Hypothalamus (tissue), 51 donors: Measurements from ENCODE around the gene IGLL5.
A peak's percentile ranks its signal among the peaks of the same experiment; 100 is the strongest.

Source experiments
- DNase-seq, 51 donors: peaks; one replicate each; lab custom pipeline; 2025; lab: John Stamatoyannopoulos, UW

IGLL5 gene

GRCh38 chr22:22887621-22888503 lies at the start of gene IGLL5:
Gene IGLL5, plus strand, starts transcription at chr22:22887816. Its CDS starts 238 bp downstream, at chr22:22888054.
- no peak for DNase-seq

- DNase-seq, result no peak
Observed at GRCh38 chr22:22838148-22838786, 49.3 kb upstream of the IGLL5 start.

- no peak for DNase-seq
Observed at GRCh38 chr22:22839570-22840314, 47.9 kb upstream of the IGLL5 start.

DNA sequence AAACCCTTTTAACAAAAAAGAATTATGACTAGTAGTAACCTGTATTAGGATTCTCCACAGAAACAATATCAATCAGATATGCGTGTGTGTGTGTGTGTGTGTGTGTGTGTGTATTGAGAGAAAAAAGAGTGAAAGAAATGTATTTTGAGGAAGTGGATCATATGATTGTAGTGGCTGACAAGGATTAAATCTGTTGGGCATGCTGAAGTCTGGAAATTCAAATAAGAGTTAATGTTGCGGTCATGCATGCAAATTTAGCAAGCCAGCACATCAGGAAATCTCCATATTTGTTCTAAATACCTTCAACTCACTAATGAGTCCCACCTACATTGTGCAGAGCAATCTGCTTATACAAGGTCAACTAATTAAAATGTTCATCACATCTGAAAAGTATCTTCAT lies 46.8 kb upstream of the IGLL5 start:
- DNase-seq, result no peak

GRCh38 chr22:22841598-22841997 lies 46.0 kb upstream of the IGLL5 start:
- no peak for DNase-seq

DNA sequence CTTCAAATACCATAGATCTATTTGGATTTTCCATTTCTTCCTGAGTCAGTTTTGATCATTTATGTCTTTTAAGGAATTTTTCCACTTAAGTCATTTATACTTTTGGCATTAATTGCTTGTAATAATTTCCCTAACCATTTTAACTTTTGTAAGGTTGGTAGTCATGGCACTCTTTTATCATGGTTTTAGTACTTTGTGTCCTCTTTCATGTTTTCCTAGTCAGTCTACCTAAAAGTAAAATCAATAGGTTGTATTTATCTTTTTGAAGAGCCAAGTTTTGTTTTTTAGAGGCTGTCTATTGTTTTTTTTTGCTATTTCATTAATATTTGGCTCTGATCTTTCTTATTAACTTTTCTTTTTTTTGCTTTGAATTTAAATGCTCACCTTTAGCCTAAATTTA lies 45.5 kb upstream of the IGLL5 start:
- DNase-seq, result no peak

GRCh38 chr22:22843848-22844247 lies 43.8 kb upstream of the IGLL5 start:
- no peak for DNase-seq

GRCh38 chr22:22847241-22847640 lies 40.4 kb upstream of the IGLL5 start:
- DNase-seq, result no peak

DNA sequence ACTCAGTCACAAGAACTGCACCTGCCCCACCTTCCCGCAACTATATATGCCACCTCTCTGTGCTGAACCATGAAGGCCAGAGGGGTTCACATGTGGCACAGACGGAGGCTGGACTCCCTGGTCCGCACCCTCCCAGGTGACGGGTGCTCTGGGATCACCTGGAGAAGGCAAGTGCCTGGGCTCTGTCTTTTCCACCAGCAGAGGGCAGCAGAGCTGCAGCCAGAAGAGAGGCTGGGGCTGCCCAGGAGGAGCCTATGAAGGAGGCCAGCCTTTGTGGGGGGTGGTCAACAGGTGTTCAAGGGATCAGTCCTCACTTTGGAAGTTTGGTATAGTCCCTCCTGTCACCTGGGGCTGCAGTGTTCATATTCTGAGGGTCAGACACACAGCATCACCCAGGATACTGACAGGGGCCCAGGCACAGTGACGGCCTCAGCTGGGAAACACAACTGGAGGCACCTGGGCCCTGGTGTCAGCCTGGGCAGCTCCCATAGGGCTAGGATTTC lies 39.2 kb upstream of the IGLL5 start:
- DNase-seq, result peak in 28 of 51 donors; percentile 1 to 54 (median 12)

- DNase-seq, result no peak
Observed at GRCh38 chr22:22849640-22850610, 37.7 kb upstream of the IGLL5 start.

DNA sequence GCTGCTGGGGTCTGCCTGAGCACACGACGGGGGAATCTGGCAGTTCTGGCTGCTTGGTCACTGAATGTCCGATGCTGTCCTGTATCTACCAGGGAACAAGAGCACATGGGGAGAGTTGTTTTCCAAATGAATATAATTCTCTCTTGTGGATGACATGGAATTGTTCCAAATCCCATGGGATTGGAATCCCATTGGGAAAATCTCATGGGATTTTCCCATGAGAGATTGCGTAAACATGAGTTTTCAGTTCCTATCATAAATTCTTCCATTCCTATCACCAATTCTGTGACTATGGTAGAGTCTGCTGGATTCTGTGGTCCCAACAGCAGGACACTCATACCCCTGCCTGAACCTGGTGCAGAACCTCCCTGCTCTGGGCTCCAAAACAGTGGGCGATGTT lies 35.6 kb upstream of the IGLL5 start:
- no peak for DNase-seq

- DNase-seq, result no peak
Observed at GRCh38 chr22:22853713-22854112, 33.9 kb upstream of the IGLL5 start.

DNA sequence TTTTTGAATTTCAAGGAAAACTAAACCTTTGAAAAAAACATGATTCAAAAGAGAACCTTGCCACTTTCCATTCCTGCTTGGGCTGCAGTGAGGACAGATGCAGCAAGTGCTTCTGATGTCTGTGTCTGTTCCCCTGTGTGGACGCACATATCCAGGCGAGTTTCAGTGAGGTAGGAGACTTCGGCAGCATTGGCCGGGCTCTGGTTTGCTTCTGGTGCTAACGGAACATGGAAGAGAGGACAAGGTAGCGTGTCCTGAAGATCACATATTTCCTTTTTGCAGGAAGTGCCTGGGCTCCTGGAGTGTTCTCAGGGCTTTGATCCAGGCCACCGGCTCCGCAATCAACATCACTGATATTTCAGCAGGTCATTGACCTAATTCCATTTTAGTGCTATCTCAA lies 33.1 kb upstream of the IGLL5 start:
- DNase-seq, result no peak

DNA sequence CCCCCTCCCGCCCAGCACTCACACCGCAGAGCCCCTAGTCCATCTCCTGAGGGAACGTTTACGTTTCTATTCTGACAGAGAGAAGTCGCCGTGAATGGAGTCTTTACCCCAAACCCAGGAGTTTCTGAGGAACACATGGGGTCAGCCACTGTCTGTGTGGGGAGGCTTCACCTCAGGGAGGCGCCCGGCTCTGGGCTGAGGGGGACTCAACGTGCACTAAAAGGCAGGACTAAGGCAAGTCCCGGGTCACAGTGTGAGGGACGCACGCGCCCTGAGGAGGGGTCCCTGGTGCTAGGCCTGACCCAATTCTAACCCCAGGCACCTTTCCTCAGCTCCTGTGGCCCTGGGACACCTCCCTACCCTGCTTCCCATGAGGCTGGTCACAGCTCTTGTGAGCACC lies 32.5 kb upstream of the IGLL5 start:
- no peak for DNase-seq

- no peak for DNase-seq
Observed at GRCh38 chr22:22855617-22856308, 31.9 kb upstream of the IGLL5 start.

GRCh38 chr22:22856364-22856763 lies 31.3 kb upstream of the IGLL5 start:
- no peak for DNase-seq

DNA sequence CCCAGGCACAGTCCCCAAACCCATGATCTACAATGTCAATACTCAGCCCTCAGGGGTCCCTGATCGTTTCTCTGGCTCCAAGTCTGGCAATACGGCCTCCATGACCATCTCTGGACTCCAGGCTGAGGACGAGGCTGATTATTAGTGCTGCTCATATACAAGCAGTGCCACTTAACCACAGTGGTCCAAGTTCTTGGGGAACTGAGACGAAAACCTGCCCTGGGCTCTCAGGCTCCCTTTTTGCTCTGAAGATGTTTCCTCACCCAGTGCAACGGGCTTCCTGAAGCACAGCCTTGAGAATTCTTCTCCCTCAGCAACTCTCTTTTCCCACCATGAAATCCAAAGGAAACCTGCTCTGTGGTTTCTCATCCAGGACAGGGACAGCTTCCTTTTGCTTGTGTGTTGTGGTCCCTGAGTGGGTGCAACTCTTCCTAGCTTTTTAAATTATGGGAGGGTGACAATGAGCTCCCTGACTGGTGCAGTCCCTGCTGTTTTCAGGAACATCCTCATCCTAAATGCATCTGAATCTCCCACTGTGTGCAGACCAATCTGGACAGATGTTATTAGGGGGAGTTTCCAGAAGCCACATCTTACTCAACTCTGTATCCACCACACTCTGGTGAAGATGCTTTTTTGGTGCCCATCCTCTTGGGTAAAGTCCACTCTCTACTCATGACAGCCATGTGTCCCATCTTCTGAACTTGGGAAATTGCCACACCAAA lies 30.6 kb upstream of the IGLL5 start:
- no peak for DNase-seq
